Retina (tissue), 1 donor: ENCODE results near the gene TAF15.

Experiments used
- DNase-seq: peaks from one replicate; pipeline ENCODE4 v3.0.0-alpha.2; 2016

Gene TAF15

DNA sequence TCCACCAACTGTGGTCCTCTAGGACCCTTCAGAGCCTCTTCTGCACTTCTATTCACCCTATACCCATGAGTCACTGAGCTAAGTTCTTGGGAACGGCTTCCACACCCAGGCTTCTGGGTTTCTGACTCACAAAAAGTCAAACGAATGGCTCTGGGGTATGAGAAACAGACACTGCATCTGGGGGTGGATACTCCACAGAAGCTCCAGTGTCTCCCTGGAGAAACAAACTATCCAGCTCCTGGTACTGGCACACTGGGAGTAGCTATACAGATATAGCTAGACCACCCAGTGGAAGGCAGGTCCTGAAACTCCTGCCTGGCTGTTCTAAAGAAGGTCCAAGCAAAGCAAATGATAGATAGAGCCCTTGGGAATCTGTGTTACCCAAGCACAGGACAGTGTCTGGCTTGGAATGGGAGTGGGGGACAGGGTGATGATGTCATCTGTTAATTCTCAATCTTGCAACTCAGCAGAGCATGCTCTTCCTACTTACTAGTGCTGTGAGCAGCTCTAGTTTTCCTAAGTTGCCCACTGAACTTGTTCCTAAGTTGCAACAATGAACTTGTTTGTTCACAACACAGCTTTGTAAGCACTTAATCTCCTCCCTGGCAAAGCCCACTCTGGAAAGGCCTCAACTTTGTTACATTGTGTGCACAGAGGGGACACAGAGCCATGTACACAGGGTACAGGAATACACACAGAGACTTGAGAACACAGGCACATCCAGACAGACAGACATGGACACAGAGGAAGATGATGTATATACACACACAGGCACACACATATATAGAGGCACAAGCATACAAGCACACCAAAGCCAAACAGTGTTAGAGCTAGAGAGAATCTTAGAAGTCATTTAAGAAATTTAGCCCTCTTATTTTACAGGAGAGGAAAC lies 20.6 kb upstream of the TAF15 start:
- no peak for DNase-seq

DNA sequence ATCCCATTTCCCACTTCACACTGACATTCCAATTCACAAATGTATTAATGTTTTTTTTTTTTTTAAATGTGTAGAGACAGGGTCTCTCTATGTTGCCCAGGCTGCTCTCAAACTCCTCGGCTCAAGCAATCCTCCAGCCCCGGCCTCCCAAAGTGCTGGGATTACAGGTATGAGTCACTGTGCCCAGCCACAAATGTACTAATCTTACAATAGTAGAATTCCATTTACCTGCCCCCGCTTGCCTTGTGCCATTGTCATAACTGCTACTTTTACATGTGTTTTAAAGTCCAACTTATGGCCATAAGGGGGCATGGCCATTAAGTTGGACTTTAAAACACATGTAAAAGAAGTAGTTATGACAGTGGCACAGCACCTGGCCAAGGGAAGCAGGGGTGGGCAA lies 18.4 kb upstream of the TAF15 start:
- no peak for DNase-seq

GRCh38 chr17:35791681-35792350 lies 17.5 kb upstream of the TAF15 start:
- DNase-seq: no peak

DNA sequence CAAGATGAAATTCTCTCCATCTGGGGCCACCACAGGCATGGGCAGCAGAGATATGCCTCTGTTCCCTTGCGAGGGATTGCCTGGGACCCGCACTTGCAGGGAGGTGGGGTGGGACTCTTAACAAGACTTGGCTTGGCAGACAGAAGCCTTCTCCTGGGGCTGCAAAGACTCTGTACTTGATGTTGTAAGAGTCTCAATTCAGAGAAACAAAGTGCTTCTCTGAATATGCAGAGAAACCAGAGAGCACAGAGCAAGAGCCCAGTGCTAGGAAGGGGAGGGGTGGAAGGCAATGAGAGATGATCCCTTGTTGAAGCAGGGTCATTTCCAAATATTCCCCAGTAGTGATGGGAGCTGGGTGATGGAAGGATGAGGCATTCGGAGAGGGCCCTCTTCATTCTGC lies 16.0 kb upstream of the TAF15 start:
- no peak for DNase-seq

DNA sequence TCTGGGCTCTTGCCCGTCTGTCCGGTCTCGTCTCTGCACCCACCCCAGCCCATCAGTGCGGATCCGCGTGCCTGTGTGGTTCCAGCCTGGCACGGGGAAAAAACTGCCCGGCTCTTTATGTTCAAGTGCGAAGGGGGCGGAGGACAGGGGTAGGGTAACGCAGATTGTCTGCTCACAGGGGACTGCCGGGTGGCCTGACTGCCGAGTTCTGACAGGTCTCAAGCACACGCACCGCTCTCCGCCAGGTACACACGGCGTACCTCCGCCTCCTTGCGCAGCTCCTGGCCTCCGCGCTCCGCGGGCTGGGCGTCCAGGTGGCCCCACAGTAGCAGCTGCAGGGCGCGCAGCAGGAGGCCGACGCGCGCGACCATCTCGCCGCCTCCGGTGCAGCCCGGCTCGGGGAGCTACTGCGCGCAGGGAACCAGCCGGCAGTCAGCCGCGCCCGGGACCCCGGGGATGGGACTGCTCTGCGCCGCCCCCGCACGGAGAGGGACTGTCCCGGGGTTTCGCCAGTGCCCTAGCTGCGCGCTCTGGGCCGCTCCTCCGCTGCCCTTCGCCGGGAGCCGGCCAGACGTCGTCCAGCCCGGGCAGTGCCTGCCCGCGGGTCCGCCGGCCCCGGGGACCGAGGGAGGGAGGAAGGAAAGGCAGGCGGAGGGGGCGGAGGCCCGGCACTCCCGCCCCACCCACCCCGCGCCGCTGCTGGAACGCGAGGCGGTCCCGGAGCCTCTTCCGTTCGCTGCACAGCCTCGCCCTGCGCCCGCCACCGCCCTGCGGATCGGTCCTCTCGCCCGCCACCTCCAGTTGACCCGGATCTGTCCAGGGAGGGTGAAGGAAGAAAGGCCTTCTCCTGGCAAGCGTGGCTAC lies 14.0 kb upstream of the TAF15 start, which contains the start of gene MMP28:
Gene MMP28 (minus strand): TSS at position 635 of the 864 bp plus-strand sequence. CDS start 264 bp downstream, at position 371.
- DNase-seq: peak; percentile 81

DNA sequence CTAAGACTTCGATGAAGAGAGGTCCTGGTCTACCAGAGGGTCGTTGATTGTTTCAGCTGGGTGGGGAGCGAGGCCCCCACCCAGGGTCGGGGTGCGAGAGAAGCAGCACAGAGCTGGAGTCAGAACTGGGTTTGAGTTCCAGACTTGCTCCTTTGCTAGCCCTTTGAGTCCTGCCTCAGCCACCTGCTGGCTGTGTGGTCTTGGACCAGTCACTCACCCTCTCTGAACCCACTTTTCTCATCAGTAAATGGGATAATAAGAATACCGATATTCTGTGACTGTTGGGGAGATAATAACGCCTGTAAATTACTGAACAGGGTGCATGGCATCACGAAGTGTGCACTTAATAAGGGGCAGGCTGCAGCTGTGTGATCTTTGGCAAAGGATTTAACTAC lies 13.4 kb upstream of the TAF15 start:
- no peak for DNase-seq

DNA sequence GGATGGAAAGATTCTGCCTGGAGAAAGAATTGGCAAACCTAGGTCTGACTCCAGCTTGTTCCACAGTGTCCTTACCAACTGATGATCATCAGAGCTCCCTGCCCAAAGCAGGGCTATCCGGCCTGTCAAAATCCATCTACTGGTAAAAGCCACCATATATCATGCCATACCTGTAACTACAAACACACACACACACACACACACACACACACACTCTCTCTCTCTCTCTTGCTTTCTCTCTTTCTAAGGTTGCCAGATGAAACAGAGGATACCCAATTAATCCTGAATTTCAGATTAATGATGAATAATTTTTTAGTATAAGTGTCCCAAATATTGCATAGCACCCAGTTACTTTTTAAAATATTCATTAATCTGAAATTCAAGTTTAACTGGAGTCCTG lies 12.3 kb upstream of the TAF15 start:
- DNase-seq: no peak

DNA sequence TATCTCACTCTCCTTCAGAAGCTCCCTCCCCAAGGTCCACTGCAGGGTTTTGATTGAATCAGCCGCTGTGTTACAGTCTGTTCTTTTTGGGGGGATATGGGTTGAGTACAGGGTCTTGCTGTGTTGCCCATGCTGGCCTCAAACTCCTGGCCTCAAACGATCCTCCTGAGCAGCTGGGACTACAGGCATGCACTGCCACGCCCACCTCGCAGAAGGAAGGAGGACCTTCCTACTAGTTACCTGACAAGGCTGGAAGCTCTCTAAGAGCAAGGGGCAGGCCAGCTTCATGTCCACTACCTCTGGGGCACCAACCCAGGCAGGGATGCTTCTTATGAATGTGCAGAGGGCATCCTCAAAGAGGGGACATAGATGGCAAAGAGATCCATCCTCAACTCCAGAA lies 11.9 kb upstream of the TAF15 start:
- DNase-seq: no peak

DNA sequence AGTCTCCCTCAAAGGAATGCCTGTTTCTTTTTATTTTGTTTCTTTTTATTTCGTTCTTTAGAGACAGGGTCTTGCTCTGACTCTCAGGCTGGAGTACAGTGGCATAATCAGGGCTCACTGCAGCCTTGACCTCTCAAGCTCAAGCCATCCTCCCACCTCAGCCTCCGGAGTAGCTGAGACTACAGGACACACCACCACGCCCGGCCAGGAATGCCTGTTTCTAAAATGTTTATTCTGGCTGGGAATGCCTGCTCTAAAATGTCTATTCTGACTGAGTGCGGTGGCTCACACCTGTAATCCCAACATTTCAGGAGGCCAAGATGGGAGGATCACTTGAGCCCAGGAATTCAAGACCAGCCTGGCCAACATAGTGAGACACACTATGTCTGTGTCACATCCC lies 11.4 kb upstream of the TAF15 start:
- no peak for DNase-seq

DNA sequence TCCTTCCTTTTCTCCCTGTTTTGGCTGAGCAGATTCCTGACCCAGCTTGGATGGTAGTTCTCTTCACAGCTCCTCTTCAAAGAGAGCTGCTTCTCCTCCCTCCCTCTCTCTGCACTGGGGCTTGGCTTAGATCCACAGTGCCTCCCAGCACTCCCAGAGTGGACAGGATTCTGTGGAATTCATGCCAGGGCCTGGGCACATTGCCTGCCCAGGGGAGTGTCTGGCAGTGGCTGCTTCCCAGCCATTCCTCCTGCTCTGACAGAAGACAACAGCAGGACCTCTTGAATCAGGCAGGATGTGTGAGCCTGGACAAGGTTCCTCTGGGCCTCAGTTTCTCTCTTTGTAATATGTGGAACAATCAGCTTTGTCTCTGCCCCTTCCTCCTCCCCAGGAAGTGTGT lies 9.3 kb upstream of the TAF15 start:
- no peak for DNase-seq

DNA sequence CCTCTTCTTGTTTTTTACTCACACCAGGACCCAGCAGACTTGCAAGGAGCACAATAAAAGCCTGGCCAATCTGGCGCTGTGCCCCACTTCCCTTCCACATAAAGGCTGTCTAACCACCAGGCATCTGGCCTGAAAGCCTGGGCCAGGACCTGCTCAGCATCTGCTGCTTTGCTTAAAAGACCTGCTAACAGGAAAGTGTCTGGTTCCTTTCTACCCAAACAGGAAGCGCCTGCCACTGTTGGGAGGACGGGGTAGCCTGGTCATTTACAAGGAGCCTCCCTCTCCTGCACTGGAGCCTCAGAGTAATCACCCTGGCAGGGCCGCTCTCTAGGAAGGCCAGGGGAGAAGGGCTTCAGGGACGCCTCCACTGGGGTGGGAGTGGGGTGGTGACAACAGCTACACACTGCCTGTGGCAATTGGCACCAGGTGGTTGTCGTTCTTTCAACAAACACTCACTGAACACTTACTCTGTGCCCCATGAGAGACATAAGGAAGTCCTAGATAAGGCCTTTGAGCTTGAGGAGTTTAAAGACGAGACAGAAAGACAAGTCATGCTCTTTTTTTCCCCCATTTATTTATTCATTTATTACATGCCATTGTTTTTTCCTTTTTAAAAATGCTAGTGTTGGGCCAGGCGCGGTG lies 7.6 kb upstream of the TAF15 start:
- DNase-seq: no peak

DNA sequence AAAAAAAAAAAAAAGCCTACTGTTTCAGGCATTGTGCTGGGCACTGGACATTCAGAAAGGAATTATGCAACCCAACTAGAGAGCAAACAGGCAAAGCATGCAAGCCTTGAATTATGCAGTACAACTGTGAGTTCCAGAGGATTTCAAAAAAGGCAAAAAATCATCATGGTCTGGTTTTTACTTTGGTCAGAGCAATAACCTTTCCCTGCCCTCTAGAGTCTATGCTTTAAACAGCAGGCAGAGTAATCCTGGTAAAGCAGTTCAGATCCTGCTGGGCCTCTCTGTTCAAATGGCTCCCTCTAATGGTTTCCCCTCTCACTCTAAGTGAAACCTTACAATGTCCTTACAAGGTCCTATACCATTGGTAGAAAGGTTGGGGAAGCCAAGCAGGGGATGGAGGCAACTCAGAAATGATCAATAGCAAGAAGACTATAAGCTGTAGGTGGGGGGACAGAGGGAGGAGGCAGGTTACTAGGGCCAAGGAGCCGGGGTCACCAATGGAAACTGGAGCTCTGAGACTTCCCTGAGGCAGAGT lies 4.6 kb upstream of the TAF15 start:
- peak; percentile 74 for DNase-seq

- no peak for DNase-seq
These were observed 1.7 kb upstream of the TAF15 start for GRCh38 chr17:35807371-35808144.

GRCh38 chr17:35808240-35808961 lies 883 bp upstream of the TAF15 start:
- DNase-seq: no peak

DNA sequence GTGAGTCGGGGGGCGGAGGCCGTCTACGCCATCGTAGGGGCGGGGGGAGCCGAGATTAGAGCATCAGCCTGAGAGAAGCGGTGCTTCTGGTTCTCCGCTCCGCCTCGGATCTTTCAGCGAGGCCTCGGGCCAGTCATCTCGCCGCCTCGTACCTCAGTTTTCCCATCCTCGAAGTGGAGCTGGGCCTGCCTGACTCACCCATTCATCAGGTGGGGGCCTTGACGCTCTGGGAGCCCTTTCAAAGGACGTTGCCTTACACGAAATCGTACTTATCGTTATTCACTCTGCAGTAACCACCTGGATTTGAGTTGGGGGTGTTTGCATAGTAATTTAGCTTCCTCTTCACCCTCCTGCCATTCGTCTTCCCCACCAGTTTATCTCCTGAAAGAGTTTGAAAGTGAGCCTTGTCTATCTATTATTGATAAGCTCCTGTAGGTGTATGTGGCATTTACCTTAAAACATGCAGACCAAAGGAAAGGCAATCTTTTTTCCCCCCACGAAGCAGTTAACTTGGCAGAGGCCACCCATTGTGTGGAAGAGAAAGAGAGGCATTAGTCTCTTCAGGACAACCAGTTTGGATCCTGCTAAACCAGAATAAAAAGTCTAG lies 674 bp downstream of the TAF15 start:
- DNase-seq: no peak

GRCh38 chr17:35811759-35812158 lies 2.5 kb downstream of the TAF15 start:
- no peak for DNase-seq

DNA sequence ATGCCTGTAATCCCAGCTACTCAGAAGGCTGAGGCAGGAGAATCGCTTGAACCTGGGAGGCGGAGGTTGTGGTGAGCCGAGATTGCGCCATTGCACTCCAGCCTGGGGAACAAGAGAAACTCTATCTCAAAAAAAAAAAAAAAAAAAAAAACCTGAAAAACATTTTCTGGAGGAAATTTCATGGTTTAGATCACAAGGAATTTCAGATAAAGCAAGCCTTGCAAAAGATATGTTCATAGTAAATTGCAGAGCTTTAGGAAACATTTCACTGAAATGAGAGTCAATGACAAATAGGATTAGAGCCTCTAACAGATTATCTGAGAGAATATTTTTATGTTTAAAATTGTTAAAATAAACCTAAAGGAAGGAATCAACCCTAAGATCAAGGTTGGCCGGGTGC lies 3.2 kb downstream of the TAF15 start:
- no peak for DNase-seq

DNA sequence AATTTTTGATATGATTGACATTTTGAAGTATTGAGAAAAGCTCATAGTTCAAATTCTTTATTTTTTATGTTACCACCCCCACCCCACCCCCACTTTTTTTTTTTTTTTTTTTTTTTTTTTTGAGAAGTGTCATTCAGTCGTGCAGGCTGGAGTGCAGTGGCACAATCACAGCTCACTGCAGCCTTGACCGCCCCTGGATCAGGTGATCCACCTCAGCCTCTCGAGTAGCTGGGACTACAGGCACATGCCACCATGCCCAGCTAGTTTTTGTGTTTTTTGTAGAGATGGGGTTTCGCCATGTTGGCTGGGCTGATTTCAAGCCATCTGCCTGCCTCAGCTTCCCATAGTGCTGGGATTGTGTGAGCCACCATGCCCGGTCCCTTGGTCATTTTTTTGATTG lies 7.4 kb downstream of the TAF15 start:
- no peak for DNase-seq

DNA sequence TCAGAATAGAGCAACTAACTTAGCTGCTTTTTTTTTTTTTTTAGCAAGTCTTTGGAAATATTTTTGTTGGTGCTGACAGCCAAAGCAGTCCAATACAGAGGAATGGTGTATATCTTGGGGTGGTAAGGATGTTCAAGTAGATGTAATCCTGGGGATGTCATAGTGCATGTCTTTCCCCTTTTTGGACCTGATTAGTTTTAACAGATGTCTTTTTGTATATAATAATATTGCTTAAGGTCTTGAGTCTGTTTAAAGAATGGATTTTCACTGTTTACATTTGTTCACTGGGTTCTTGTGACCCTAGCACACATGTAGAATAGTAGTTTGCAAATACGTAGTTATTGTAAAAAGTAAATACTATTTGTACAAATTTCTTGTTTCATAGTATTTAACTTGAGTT lies 7.9 kb downstream of the TAF15 start:
- no peak for DNase-seq

DNA sequence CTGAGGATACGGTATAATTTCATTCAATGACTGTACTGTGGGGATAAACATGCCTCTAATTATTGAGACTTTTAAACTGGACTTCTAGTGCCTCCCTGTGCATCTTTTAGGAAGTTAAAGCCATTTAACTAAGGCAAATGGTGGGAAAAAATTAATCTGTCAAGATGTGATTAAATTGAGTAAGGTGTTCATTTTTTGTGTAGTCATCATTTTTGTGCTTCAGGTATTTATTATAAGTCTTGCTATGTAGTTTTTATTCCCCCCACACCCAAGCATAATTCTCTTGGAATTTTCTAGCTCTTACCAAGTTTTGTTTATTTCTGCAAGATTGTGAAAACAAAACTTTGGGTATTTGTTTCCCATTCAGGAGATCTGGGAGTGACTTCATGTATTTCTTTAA lies 10.2 kb downstream of the TAF15 start:
- DNase-seq: no peak

- no peak for DNase-seq
These were observed 12.0 kb downstream of the TAF15 start for GRCh38 chr17:35821308-35821707.
